Kidney epithelial cell (primary cell): ENCODE measurements around the gene SLC6A4. TPM values are rescaled to one million over a fixed set of nuclear protein-coding genes. Genes with fewer than 3 reads are reported as not detected.
"Not testable (repeated sequence)": the region's sequence is repeated elsewhere in the genome, so short reads cannot be mapped to it uniquely, and the experiment has no call there.

Experiments used
- DNase-seq: peaks from one replicate; pipeline ENCODE4 v3.0.0-alpha.2; 2010; ENCODE audit warnings: low read depth
- H3K27me3 ChIP-seq: 2 replicates; pipeline ENCODE4 v1.6.0; 2011; ENCODE audit warnings: low read length; ENCODE audit not compliant: control insufficient read depth, insufficient read depth
- H3K36me3 ChIP-seq: 2 replicates; pipeline ENCODE4 v1.5.1; 2011; ENCODE audit warnings: low read length; ENCODE audit not compliant: control insufficient read depth, insufficient read depth
- H3K4me3 ChIP-seq: 2 replicates; pipeline ENCODE4 v1.5.1; 2011; ENCODE audit warnings: low read depth, mild to moderate bottlenecking, control low read depth, low read length
- CTCF ChIP-seq: IDR thresholded peaks from 2 replicates; pipeline ENCODE4 v1.5.1; 2011; ENCODE audit warnings: mild to moderate bottlenecking, moderate library complexity, low read length, control low read depth, inconsistent platforms; ENCODE audit not compliant: insufficient read depth, poor library complexity, severe bottlenecking
- total RNA-seq: library from RNA; depleted of rRNA; stranded (reverse); fragments of >200 nt; gene quantifications from 2 replicates; pipeline ENCODE4 v1.2.3, GENCODE V29; 2015

The SLC6A4 gene
- total RNA-seq, 1 donor from 2014 or later, result under 0.01 TPM

DNA sequence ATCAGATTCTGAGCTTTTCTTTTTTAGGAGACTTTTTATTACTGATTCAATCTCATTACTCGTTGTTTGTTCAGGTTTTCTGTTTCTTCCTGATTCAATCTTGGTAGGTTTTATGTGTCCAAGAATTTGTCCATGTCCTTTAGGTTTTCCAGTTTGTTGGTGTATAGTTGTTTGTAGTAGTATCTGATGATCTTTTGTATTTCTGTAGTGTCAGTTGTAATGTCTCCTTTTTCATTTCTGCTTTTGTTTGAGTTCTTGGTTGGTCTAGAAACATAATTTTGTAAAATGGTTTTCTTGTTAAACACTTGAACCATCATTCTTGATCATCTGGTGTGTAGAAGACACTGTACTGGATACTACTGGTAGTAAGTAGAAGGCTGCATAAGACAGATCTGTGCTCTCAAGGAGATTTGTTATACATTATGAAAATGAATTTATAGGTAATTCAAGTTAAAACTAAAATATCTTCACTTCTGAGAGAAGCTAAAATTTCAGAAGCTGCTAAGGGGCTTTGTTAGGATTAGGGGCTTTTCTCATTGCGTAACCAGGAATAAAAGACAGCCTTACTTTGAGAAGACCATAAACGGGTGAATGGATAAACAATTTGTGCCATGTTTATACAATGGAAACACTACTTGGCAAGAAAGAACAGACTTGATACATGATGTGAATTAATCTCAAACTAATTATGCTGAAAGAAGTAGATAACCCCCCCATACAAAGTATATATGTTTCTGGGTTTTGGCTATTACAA, 74.9 kb downstream of the SLC6A4 start:
- Histone ChIP-seq H3K4me3 (no peak overlapping the region), H3K36me3 (no peaks in the 10 kb centered on the region), H3K27me3 (no peaks in the 10 kb centered on the region)
- DNase-seq, result no peak
- TF ChIP-seq CTCF, result no peak

DNA sequence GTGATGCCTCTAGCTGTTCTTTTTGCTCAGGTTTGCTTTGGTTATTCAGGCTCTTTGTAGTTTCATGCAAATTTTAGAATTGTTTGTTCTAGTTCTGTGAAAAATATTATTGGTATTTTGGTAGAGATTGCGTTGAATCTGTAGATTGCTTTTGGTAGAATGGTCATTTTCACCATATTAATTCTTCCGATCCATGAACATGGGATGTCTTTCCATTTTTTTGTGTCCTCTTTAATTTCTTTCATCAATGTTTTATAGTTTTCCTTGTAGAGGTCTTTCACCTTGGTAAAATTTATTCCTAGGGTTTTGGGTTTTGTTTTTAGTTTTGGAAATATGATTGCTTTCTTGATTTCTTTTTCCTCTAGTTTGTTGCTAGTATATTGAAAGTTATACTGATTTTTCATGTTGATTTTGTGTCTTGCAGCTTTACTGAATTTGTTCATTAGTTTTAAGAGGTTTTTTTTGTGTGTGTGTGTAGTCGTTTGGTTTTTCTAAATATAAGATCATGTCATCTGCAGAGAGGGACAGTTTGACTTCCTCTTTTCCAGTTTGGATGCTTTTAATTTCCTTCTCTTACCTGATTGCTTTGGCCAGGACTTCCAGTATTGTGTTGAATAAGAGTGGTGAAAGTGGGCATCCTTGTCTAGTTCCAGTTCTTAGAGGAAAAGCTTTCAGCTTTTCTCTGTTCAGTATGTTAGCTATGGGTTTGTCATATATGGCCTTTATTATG, 76.4 kb downstream of the SLC6A4 start:
- Histone ChIP-seq H3K36me3 (no peaks in the 10 kb centered on the region), H3K27me3 (no peaks in the 10 kb centered on the region), H3K4me3 (no peak overlapping the region)
- no peak for TF ChIP-seq CTCF
- DNase-seq, result no peak

GRCh38 chr17:30155389-30155788, 80.1 kb downstream of the SLC6A4 start:
- no peak for DNase-seq
- no peak for TF ChIP-seq CTCF
- Histone ChIP-seq H3K36me3 (no peaks in the 10 kb centered on the region), H3K27me3 (no peaks in the 10 kb centered on the region), H3K4me3 (no peak overlapping the region)

DNA sequence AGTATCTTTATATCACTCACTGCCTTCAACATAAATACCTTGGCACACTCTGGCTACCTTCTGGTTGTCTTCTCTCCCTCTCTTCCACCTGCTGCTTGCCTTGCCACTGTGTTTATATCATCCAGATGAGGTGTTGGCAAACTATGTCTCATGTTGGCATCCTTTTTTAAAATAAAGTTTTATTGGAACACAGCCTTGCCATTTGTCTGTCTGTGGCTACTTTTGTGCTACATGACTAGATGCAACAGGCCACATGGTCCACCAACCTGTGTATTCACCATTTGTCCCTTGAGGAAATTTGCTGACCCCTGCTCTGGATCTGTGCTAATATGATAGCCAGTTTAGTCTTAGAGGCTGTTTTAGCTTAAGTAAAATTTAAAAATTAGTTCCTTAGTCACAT, 82.0 kb downstream of the SLC6A4 start:
- Histone ChIP-seq H3K4me3 (no peak overlapping the region), H3K27me3 (no peaks in the 10 kb centered on the region), H3K36me3 (no peaks in the 10 kb centered on the region)
- DNase-seq, result no peak
- TF ChIP-seq CTCF, result no peak

GRCh38 chr17:30151471-30151870, 84.0 kb downstream of the SLC6A4 start:
- no peak for DNase-seq
- no peak for TF ChIP-seq CTCF
- no peaks in the 10 kb centered on the region for H3K27me3 ChIP-seq
- no peaks in the 10 kb centered on the region for H3K36me3 ChIP-seq
- H3K4me3 ChIP-seq, result no peak overlapping the region

GRCh38 chr17:30148376-30148775, 87.1 kb downstream of the SLC6A4 start:
- Histone ChIP-seq H3K4me3 (no peak overlapping the region), H3K27me3 (no peaks in the 10 kb centered on the region), H3K36me3 (no peaks in the 10 kb centered on the region)
- no peak for DNase-seq
- no peak for TF ChIP-seq CTCF

DNA sequence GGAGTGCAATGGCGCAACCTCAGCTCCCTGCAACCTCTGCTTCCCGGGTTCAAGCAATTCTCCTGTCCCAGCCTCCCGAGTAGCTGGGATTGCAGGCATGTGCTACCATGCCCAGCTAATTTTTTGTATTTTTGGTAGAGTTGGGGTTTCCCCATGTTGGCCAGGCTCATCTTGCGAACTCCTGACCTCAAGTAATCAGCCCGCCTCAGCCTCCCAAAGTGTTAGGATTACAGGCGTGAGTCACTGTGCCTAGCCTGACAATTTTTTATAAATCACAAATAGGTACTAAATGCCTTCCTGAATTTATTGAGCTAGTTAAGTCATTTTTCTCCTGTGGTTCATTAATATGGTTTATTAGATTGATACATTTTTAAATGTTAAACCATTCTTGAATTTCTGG, 87.6 kb downstream of the SLC6A4 start:
- DNase-seq, H3K4me3 ChIP-seq, H3K27me3 ChIP-seq, H3K36me3 ChIP-seq: not testable (repeated sequence)
